ENCODE data around the gene CST11.

CST11 gene

DNA sequence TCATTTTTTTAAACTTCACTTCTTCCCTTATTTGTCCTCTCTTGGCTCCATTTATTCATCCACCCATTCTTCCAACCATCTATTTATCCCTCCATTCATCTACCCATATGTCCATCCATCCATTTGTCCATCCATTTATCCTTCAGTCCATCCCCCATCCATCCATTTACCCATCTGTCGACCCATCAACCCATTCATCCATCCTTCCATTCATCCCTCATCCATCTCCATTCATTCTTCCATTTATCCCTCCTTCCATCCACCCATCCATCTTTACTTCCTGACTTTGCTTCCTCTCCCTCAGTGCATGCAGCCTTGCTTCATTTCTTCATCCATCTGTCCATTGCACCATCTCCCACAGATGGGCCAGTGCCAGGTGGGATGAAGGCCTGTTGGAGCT is 1.8 kb downstream of the CST11 start:
- ChIA-PET POLR2A (no interaction called here), CTCF (no interaction called here)
- TF ChIP-seq ZNF384 (IDR thresholded peaks at IDR 0.05): no peak
- no peak for TF ChIP-seq LEF1 (IDR thresholded peaks at IDR 0.05; ENCODE audit: borderline replicate concordance)
- no peak for TF ChIP-seq CTBP1 (IDR thresholded peaks at IDR 0.05; ENCODE audit: borderline replicate concordance)
- TF ChIP-seq BHLHE40 (IDR thresholded peaks at IDR 0.05; ENCODE audit: borderline replicate concordance): no peak
- no peak for TF ChIP-seq FOXA1 (IDR thresholded peaks at IDR 0.05)
- no peak for TF ChIP-seq PKNOX1 (IDR thresholded peaks at IDR 0.05)
- no peak for DNase-seq (ENCODE audit: extremely low spot score)

- ChIA-PET CTCF (no interaction called here), POLR2A (interaction anchor here (0.9 kb wide), 1 partner anchor 91 kb away, joined by 3 read pairs; no protein-coding TSS in a partner anchor)
- DNase-seq (ENCODE audit: extremely low spot score): no peak
- no peak for TF ChIP-seq SP1 (IDR thresholded peaks at IDR 0.05)
- TF ChIP-seq CTBP1 (IDR thresholded peaks at IDR 0.05; ENCODE audit: borderline replicate concordance): no peak
- TF ChIP-seq FOXM1 (IDR thresholded peaks at IDR 0.05; ENCODE audit: borderline replicate concordance): no peak
- TF ChIP-seq FOXA1 (IDR thresholded peaks at IDR 0.05): no peak
- no peak for TF ChIP-seq BHLHE40 (IDR thresholded peaks at IDR 0.05; ENCODE audit: borderline replicate concordance)
- TF ChIP-seq TARDBP (IDR thresholded peaks at IDR 0.05): no peak
- no peak for TF ChIP-seq SUZ12 (IDR thresholded peaks at IDR 0.05)
- TF ChIP-seq ZNF384 (IDR thresholded peaks at IDR 0.05): no peak
- no peak for TF ChIP-seq FOXK2 (IDR thresholded peaks at IDR 0.05)
- TF ChIP-seq ARNT (IDR thresholded peaks at IDR 0.05): no peak
- TF ChIP-seq LEF1 (IDR thresholded peaks at IDR 0.05; ENCODE audit: borderline replicate concordance): no peak
- TF ChIP-seq NFRKB (IDR thresholded peaks at IDR 0.05): no peak
- no peak for TF ChIP-seq PKNOX1 (IDR thresholded peaks at IDR 0.05)
- TF ChIP-seq L3MBTL2 (conservative IDR thresholded peaks at IDR 0.05): no peak
- no peak for TF ChIP-seq ELF4 (IDR thresholded peaks at IDR 0.05)
These were observed 3.3 kb downstream of the CST11 start for GRCh38 chr20:23449421-23449820.

DNA sequence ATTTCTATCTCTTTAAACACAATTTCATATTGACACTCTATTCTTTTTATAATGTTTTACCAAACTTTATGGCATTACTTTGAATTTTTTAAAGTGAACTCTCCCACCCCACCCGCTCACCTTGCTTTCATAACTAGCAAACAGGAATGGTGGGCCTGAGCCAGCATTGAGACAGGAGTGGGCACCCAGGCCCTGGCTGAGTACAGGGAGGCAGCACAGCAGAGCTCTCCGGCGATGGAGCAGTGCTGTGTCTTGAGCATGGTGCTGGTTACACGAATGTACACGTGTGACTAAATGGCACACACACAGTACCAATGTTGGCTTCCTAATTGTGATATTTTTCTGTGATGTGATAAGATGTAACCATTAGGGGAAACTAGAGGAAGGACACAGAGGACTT is 4.5 kb downstream of the CST11 start:
- DNase-seq (ENCODE audit: extremely low spot score): no peak
- ChIA-PET POLR2A (no interaction called here), CTCF (interaction anchor here (1.4 kb wide), 1 partner anchor 14 kb away, joined by 4 read pairs; no protein-coding TSS in a partner anchor)
- no peak for TF ChIP-seq LEF1 (IDR thresholded peaks at IDR 0.05; ENCODE audit: borderline replicate concordance)
- no peak for TF ChIP-seq NFRKB (IDR thresholded peaks at IDR 0.05)
- no peak for TF ChIP-seq BHLHE40 (IDR thresholded peaks at IDR 0.05; ENCODE audit: borderline replicate concordance)

DNA sequence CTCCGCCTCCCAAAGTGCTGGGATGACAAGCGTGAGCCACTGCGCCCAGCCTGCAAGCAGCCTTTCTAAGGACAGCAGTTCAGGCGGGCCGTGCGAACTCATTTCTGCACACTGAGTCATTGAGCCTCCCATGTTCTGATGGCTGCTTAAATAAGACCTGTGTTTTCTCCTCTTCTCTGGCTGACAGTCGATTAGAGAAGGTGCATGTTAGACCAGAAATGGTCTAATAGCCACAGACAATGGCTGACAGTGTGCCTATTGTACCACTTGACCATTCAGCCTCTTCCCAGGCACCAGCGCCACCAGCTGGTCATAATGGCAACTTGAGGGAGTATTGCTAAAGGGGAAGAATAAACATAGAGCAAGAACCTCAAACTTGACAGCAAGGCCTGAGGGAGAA is 6.2 kb downstream of the CST11 start:
- POLR2A ChIA-PET: interaction anchor here (1.2 to 1.5 kb wide), 2 partner anchors 25 to 96 kb away, joined by 4 read pairs; partner anchors contain the start of genes NAPB and NXT1
- CTCF ChIA-PET: interaction anchor here (1.4 to 1.6 kb wide), 2 partner anchors 97 to 161 kb away, joined by 4 to 5 read pairs; no protein-coding TSS in a partner anchor
- TF ChIP-seq ARNT (IDR thresholded peaks at IDR 0.05) (no peak), ELF4 (IDR thresholded peaks at IDR 0.05) (no peak), HDGF (IDR thresholded peaks at IDR 0.05; ENCODE audit: borderline replicate concordance) (no peak), FOXA1 (IDR thresholded peaks at IDR 0.05) (no peak), L3MBTL2 (conservative IDR thresholded peaks at IDR 0.05) (no peak), TARDBP (IDR thresholded peaks at IDR 0.05) (no peak), FOXK2 (IDR thresholded peaks at IDR 0.05) (no peak), ZNF384 (IDR thresholded peaks at IDR 0.05) (no peak), BHLHE40 (IDR thresholded peaks at IDR 0.05; ENCODE audit: borderline replicate concordance) (no peak), CTBP1 (IDR thresholded peaks at IDR 0.05; ENCODE audit: borderline replicate concordance) (no peak), LEF1 (IDR thresholded peaks at IDR 0.05; ENCODE audit: borderline replicate concordance) (no peak), SP1 (IDR thresholded peaks at IDR 0.05) (no peak), FOXM1 (IDR thresholded peaks at IDR 0.05; ENCODE audit: borderline replicate concordance) (no peak), PKNOX1 (IDR thresholded peaks at IDR 0.05) (no peak)
- DNase-seq (ENCODE audit: extremely low spot score): peak; percentile 59

GRCh38 chr20:23445596-23446217 is 7.0 kb downstream of the CST11 start:
- DNase-seq (ENCODE audit: extremely low spot score): no peak
- TF ChIP-seq ARNT (IDR thresholded peaks at IDR 0.05): no peak
- no peak for TF ChIP-seq FOXA1 (IDR thresholded peaks at IDR 0.05)
- TF ChIP-seq BHLHE40 (IDR thresholded peaks at IDR 0.05; ENCODE audit: borderline replicate concordance): no peak
- no peak for TF ChIP-seq FOXK2 (IDR thresholded peaks at IDR 0.05)
- no peak for TF ChIP-seq HDGF (IDR thresholded peaks at IDR 0.05; ENCODE audit: borderline replicate concordance)
- no peak for TF ChIP-seq L3MBTL2 (conservative IDR thresholded peaks at IDR 0.05)
- no peak for TF ChIP-seq TARDBP (IDR thresholded peaks at IDR 0.05)
- no peak for TF ChIP-seq ELF4 (IDR thresholded peaks at IDR 0.05)
- TF ChIP-seq PKNOX1 (IDR thresholded peaks at IDR 0.05): no peak
- TF ChIP-seq SP1 (IDR thresholded peaks at IDR 0.05): no peak
- TF ChIP-seq ZNF384 (IDR thresholded peaks at IDR 0.05): no peak
- no peak for TF ChIP-seq CTBP1 (IDR thresholded peaks at IDR 0.05; ENCODE audit: borderline replicate concordance)
- TF ChIP-seq NFRKB (IDR thresholded peaks at IDR 0.05): no peak
- TF ChIP-seq SUZ12 (IDR thresholded peaks at IDR 0.05): no peak
- no peak for TF ChIP-seq LEF1 (IDR thresholded peaks at IDR 0.05; ENCODE audit: borderline replicate concordance)
- TF ChIP-seq FOXM1 (IDR thresholded peaks at IDR 0.05; ENCODE audit: borderline replicate concordance): no peak
- ChIA-PET CTCF (interaction anchor here (0.6 to 1.6 kb wide), 3 partner anchors 96 to 312 kb away, joined by 3 to 5 read pairs (median 4); no protein-coding TSS in a partner anchor), POLR2A (interaction anchor here (0.7 to 0.9 kb wide), 2 partner anchors 88 to 96 kb away, joined by 3 read pairs; no protein-coding TSS in a partner anchor)
